Mesenchymal stem cell (in vitro differentiated cells and primary cell): Measurements from ENCODE around the gene PDILT.

ENCODE experiments used
- DNase-seq: peaks from one replicate; pipeline ENCODE4 v3.0.0-alpha.2; 2013
- H2AFZ ChIP-seq: one replicate; pipeline ENCODE4 v1.6.1; 2013; ENCODE audit warnings: low read depth, mild to moderate bottlenecking, control low read depth, inconsistent platforms, low read length, moderate library complexity
- H2AK5ac ChIP-seq: 2 replicates; pipeline ENCODE4 v1.6.1; 2013; ENCODE audit warnings: low read length, moderate library complexity, mild to moderate bottlenecking, inconsistent platforms; ENCODE audit not compliant: severe bottlenecking
- H2BK120ac ChIP-seq: one replicate; pipeline ENCODE4 v1.6.1; 2013; ENCODE audit warnings: low read depth, mild to moderate bottlenecking, inconsistent platforms, low read length, moderate library complexity
- H2BK12ac ChIP-seq, 2 experiments: one replicate each; pipeline ENCODE4 v1.6.1; 2013; ENCODE audit warnings: inconsistent platforms in 2 of 2, low read length in 2 of 2, mild to moderate bottlenecking in 2 of 2, moderate library complexity in 2 of 2, control low read depth in 1 of 2
- H2BK15ac ChIP-seq: one replicate; pipeline ENCODE4 v1.6.1; 2013; ENCODE audit warnings: mild to moderate bottlenecking, low read depth, inconsistent platforms; ENCODE audit not compliant: poor library complexity, severe bottlenecking
- H2BK5ac ChIP-seq: 2 replicates; pipeline ENCODE4 v1.6.1; 2013; ENCODE audit warnings: low read depth, mild to moderate bottlenecking, low read length, control low read depth, inconsistent platforms; ENCODE audit not compliant: poor library complexity, severe bottlenecking
- H3K14ac ChIP-seq, 2 experiments: one replicate each; pipeline ENCODE4 v1.6.1; 2013; ENCODE audit warnings: inconsistent platforms in 2 of 2, low read length in 2 of 2, control low read depth in 1 of 2, mild to moderate bottlenecking in 1 of 2, moderate library complexity in 1 of 2
- H3K18ac ChIP-seq, 2 experiments: one replicate each; pipeline ENCODE4 v1.6.1; 2013; ENCODE audit warnings: inconsistent platforms in 2 of 2, low read length in 2 of 2, control low read depth in 1 of 2, low read depth in 1 of 2, mild to moderate bottlenecking in 1 of 2
- H3K23ac ChIP-seq, 2 experiments: one replicate each; pipeline ENCODE4 v1.6.1; 2013; ENCODE audit warnings: inconsistent platforms in 2 of 2, low read length in 2 of 2, mild to moderate bottlenecking in 2 of 2, moderate library complexity in 2 of 2, control low read depth in 1 of 2
- H3K27ac ChIP-seq: 2 replicates; pipeline ENCODE4 v1.5.1; 2013; ENCODE audit warnings: mild to moderate bottlenecking, moderate library complexity, low read length, control low read depth, inconsistent platforms; ENCODE audit not compliant: poor library complexity, severe bottlenecking
- H3K27me3 ChIP-seq, 2 experiments: 2 replicates each; pipeline versions ENCODE4 v1.6.1 to v1.7.0; 2013; ENCODE audit warnings: low read length in 2 of 2, mild to moderate bottlenecking in 2 of 2, moderate library complexity in 2 of 2, control low read depth in 1 of 2, inconsistent platforms in 1 of 2; ENCODE audit not compliant: control insufficient read depth in 1 of 2, insufficient read depth in 1 of 2
- H3K36me3 ChIP-seq, 2 experiments: 2 replicates each; pipeline versions ENCODE4 v1.6.1 to v1.7.0; 2013; ENCODE audit warnings: low read length in 2 of 2, control low read depth in 1 of 2, inconsistent platforms in 1 of 2, low read depth in 1 of 2, mild to moderate bottlenecking in 1 of 2; ENCODE audit not compliant: insufficient read depth in 2 of 2, control insufficient read depth in 1 of 2
- H3K4ac ChIP-seq, 2 experiments: one replicate each; pipeline ENCODE4 v1.6.1; 2013; ENCODE audit warnings: inconsistent platforms in 2 of 2, low read length in 2 of 2, mild to moderate bottlenecking in 2 of 2, moderate library complexity in 2 of 2, control low read depth in 1 of 2, low read depth in 1 of 2
- H3K4me1 ChIP-seq: 2 replicates; pipeline ENCODE4 v1.6.1; 2013; ENCODE audit warnings: low read depth, low read length, control low read depth; ENCODE audit not compliant: control insufficient read depth, insufficient read depth
- H3K4me2 ChIP-seq: 2 replicates; pipeline ENCODE4 v1.6.1; 2013; ENCODE audit warnings: low read length, mild to moderate bottlenecking, inconsistent platforms; ENCODE audit not compliant: poor library complexity, severe bottlenecking
- H3K4me3 ChIP-seq, 2 experiments: 2 replicates each; pipeline versions ENCODE4 v1.5.1 to v1.7.0; 2013; ENCODE audit warnings: low read length in 2 of 2, mild to moderate bottlenecking in 2 of 2, control low read depth in 1 of 2, low read depth in 1 of 2; ENCODE audit not compliant: insufficient read depth in 1 of 2
- H3K79me1 ChIP-seq: replicated peaks from 2 replicates; pipeline ENCODE4 v1.6.1; 2013; ENCODE audit warnings: mild to moderate bottlenecking, control low read depth, low read length, inconsistent platforms; ENCODE audit not compliant: poor library complexity, severe bottlenecking
- H3K9ac ChIP-seq: 2 replicates; pipeline ENCODE4 v1.7.0; 2013; ENCODE audit warnings: mild to moderate bottlenecking, low read length, moderate library complexity
- H3K9me3 ChIP-seq: 2 replicates; pipeline ENCODE4 v1.7.0; 2013; ENCODE audit warnings: mild to moderate bottlenecking, low read length; ENCODE audit not compliant: control insufficient read depth
- H4K8ac ChIP-seq: one replicate; pipeline ENCODE4 v1.6.1; 2013; ENCODE audit warnings: inconsistent platforms, mild to moderate bottlenecking, low read length, moderate library complexity
- H4K91ac ChIP-seq: one replicate; pipeline ENCODE4 v1.6.1; 2013; ENCODE audit warnings: mild to moderate bottlenecking, low read length, inconsistent platforms
- WGBS: methylation state at CpG from one replicate; pipeline ENCODE4 v1.1.7; 2013; ENCODE audit warnings: mixed read lengths; 5-methylcytosine and 5-hydroxymethylcytosine counted together

Gene PDILT

DNA sequence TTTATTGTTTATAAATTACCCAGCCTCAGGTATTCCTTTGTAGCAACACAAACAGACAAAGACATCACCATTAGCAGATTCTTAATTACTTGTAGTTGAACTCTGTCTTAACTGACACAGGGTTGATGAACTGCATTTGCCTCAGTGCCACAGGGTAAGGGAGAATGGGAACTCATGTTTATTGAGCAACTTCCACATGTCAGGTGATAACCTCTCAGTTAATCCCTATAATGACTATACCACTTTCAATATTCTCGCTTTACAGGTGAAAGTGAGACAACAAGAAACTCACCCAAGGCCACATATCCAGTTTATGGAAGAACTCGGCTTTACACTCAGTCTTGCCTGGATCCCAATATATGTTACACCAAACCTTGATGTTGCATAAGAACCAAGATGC is 8.6 kb downstream of the PDILT start:
- Histone ChIP-seq H2BK12ac (no peak overlapping the region), H2BK5ac (no peak overlapping the region)

GRCh38 chr16:20393801-20394577 is 10.5 kb downstream of the PDILT start:
- H4K8ac ChIP-seq = no peak overlapping the region
- H2BK5ac ChIP-seq = no peak overlapping the region
- peaks cover 0 to 4% of the 10 kb centered on the region in 2 experiments for H3K27me3 ChIP-seq
- no peak overlapping the region for H2BK15ac ChIP-seq
- no peak overlapping the region for H3K4ac ChIP-seq
- H3K79me1 ChIP-seq = no peaks in the 10 kb centered on the region
- H2BK120ac ChIP-seq = no peak overlapping the region
- no peak for DNase-seq
- no peak overlapping the region for H2BK12ac ChIP-seq
- no peak overlapping the region for H3K4me2 ChIP-seq
- H3K14ac ChIP-seq = no peak overlapping the region
- H3K9me3 ChIP-seq = no peaks in the 10 kb centered on the region
- no peak overlapping the region for H3K23ac ChIP-seq
- H3K27ac ChIP-seq = no peak overlapping the region
- no peaks in the 10 kb centered on the region for H3K36me3 ChIP-seq
- no peak overlapping the region for H2AK5ac ChIP-seq
- H2AFZ ChIP-seq = no peak overlapping the region
- no peak overlapping the region for H3K18ac ChIP-seq
- no peak overlapping the region for H3K4me3 ChIP-seq
- 58% methylated on average over 2 of the region's 2 CpGs for WGBS
- H3K4me1 ChIP-seq = no peaks in the 10 kb centered on the region
- no peak overlapping the region for H4K91ac ChIP-seq
- H3K9ac ChIP-seq = no peak overlapping the region

More for the DNA sequence above, 8.6 kb downstream of the PDILT start:
- WGBS = 77% methylated on average over 1 of the region's 2 CpGs
- no peaks in the 10 kb centered on the region for H3K79me1 ChIP-seq
- H3K14ac ChIP-seq = no peak overlapping the region
- H2BK15ac ChIP-seq = no peak overlapping the region
- H3K23ac ChIP-seq = no peak overlapping the region
- H3K18ac ChIP-seq = no peak overlapping the region
- H3K4ac ChIP-seq = no peak overlapping the region
- no peak overlapping the region for H2AK5ac ChIP-seq
- H3K9ac ChIP-seq = no peak overlapping the region
- H3K4me1 ChIP-seq = peaks cover under 1% of the 10 kb centered on the region
- H3K36me3 ChIP-seq = no peaks in the 10 kb centered on the region
- H3K9me3 ChIP-seq = no peaks in the 10 kb centered on the region
- no peak overlapping the region for H2BK120ac ChIP-seq
- H4K91ac ChIP-seq = no peak overlapping the region
- no peak overlapping the region for H3K27ac ChIP-seq
- peaks cover 0 to 4% of the 10 kb centered on the region in 2 experiments for H3K27me3 ChIP-seq
- H2AFZ ChIP-seq = no peak overlapping the region
- no peak overlapping the region for H4K8ac ChIP-seq
- no peak overlapping the region for H3K4me3 ChIP-seq
- H3K4me2 ChIP-seq = no peak overlapping the region
- no peak for DNase-seq

DNA sequence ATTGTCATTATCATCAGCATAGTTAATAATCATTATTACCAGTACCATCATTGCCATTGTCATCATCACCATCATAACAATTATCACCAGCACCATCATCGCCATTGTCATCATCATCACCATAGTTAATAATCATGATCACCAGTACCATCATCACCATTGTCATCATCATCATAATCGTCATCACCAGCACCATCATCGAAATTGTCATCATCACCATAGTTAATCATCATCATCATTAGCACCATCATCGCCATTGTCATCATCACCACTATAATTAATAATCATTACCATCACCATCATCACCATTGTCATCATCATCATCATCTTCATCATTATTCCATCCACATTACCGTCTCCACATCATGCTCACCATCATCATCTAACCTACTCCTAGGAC is 13.5 kb downstream of the PDILT start:
- Histone ChIP-seq H3K27ac (no peak overlapping the region), H2BK5ac (no peak overlapping the region), H3K9me3 (no peaks in the 10 kb centered on the region), H3K4ac (no peak overlapping the region), H3K4me2 (no peak overlapping the region), H4K8ac (no peak overlapping the region), H2BK12ac (no peak overlapping the region), H2AK5ac (no peak overlapping the region), H3K36me3 (no peaks in the 10 kb centered on the region), H2AFZ (no peak overlapping the region), H3K18ac (no peak overlapping the region), H2BK15ac (no peak overlapping the region), H3K4me3 (no peak overlapping the region), H3K79me1 (no peaks in the 10 kb centered on the region), H4K91ac (no peak overlapping the region), H3K14ac (no peak overlapping the region), H3K9ac (no peak overlapping the region), H3K4me1 (peaks cover 1% of the 10 kb centered on the region), H3K23ac (no peak overlapping the region), H3K27me3 (peaks cover 0 to 13% of the 10 kb centered on the region in 2 experiments), H2BK120ac (no peak overlapping the region)
- 68% methylated on average over 5 of the region's 5 CpGs for WGBS
- no peak for DNase-seq

DNA sequence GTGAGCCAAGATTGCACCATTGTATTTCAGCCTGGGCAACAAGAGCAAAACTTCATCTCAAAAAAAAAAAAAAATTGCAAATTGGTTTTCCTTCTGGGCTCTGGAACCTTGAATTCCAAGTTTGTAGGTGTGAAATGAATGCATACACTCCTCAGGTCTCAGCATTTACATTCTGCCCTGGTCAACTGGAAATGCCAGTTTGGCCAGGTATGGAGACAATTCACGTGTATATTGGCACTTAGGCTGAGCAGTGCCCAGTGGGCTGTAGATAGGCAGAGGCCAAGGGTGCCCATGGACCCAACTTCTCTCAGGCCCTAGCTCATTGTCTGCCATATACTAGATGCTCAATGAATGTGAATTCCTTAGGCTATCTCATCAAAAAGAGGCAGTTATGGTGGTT is 15.7 kb downstream of the PDILT start:
- Histone ChIP-seq H2AK5ac (no peak overlapping the region), H3K27me3 (peaks cover 9 to 19% of the 10 kb centered on the region in 2 experiments), H3K18ac (no peak overlapping the region), H3K4me3 (no peak overlapping the region), H3K9me3 (no peaks in the 10 kb centered on the region), H2BK15ac (no peak overlapping the region), H3K27ac (no peak overlapping the region), H2AFZ (no peak overlapping the region), H2BK12ac (no peak overlapping the region), H3K4me2 (no peak overlapping the region), H3K36me3 (no peaks in the 10 kb centered on the region), H2BK120ac (no peak overlapping the region), H3K23ac (no peak overlapping the region), H4K91ac (no peak overlapping the region), H3K14ac (no peak overlapping the region), H3K4me1 (peaks cover 3% of the 10 kb centered on the region), H2BK5ac (no peak overlapping the region), H3K79me1 (no peaks in the 10 kb centered on the region), H3K9ac (no peak overlapping the region), H4K8ac (no peak overlapping the region), H3K4ac (no peak overlapping the region)
- no peak for DNase-seq
- 11% methylated on average over 1 of the region's 1 CpG for WGBS
